OCI-LY3 (cell line): ENCODE measurements around the gene CCND3.
"Not testable (repeated sequence)": the region's sequence is repeated elsewhere in the genome, so short reads cannot be mapped to it uniquely, and the experiment has no call there.

Source experiments
- H2AFZ ChIP-seq: fragments of 200-600, 300-600 bp; shearing (Covaris generic); 2 replicates; pipeline ENCODE4 v1.6.0; 2014; ENCODE audit warnings: antibody characterized with exemption, low read depth, low read length
- H3K27ac ChIP-seq: fragments of 200-600, 300-600 bp; sonication (generic); 2 replicates; pipeline ENCODE4 v1.5.1; 2014; ENCODE audit warnings: mild to moderate bottlenecking, low read length, moderate library complexity, mixed read lengths
- H3K27me3 ChIP-seq: fragments of 200-600, 300-600 bp; sonication (generic); 2 replicates; pipeline ENCODE4 v1.6.1; 2014; ENCODE audit warnings: low read depth, low read length, mixed read lengths
- H3K36me3 ChIP-seq: fragments of 200-600, 300-600 bp; sonication (generic); replicated peaks from 2 replicates; pipeline ENCODE3; 2014; ENCODE audit warnings: low read depth, low read length, mixed read lengths
- H3K4me1 ChIP-seq: fragments of 300-600, 200-600 bp; sonication (generic); 2 replicates; pipeline ENCODE4 v1.6.1; 2014; ENCODE audit warnings: low read length, mixed read lengths
- H3K4me2 ChIP-seq: fragments of 200-600, 300-600 bp; sonication (generic); 2 replicates; pipeline ENCODE4 v1.6.1; 2014; ENCODE audit warnings: low read length, mixed read lengths
- H3K4me3 ChIP-seq: fragments of 300-600, 200-600 bp; sonication (generic); 2 replicates; pipeline ENCODE4 v1.5.1; 2014; ENCODE audit warnings: antibody characterized with exemption, mild to moderate bottlenecking, low read length, moderate library complexity
- H3K79me2 ChIP-seq: fragments of 300-600, 200-600 bp; shearing (Covaris generic); 2 replicates; pipeline ENCODE4 v1.6.1; 2014; ENCODE audit warnings: mild to moderate bottlenecking, low read length, mixed read lengths
- H3K9ac ChIP-seq: fragments of 300-600, 200-600 bp; shearing (Covaris generic); 2 replicates; pipeline ENCODE4 v1.6.0; 2014; ENCODE audit warnings: mild to moderate bottlenecking, low read length, moderate library complexity
- H3K9me3 ChIP-seq: fragments of 200-600, 300-600 bp; shearing (Covaris generic); 2 replicates; pipeline ENCODE4 v1.6.1; 2014; ENCODE audit warnings: low read length, mixed read lengths; ENCODE audit not compliant: insufficient read depth
- H4K20me1 ChIP-seq: fragments of 200-600, 300-600 bp; sonication (generic); 2 replicates; pipeline ENCODE4 v1.6.1; 2016; ENCODE audit warnings: low read length, mixed read lengths; ENCODE audit not compliant: insufficient read depth
- CTCF ChIP-seq: fragments of 200-600, 300-600 bp; sonication (generic); IDR thresholded peaks from 2 replicates; pipeline ENCODE4 v1.5.1; 2014; ENCODE audit warnings: antibody characterized with exemption, low read length, low read depth
- EZH2phosphoT487 ChIP-seq: fragments of 200-600 bp; shearing (Covaris generic); IDR thresholded peaks from 2 replicates; pipeline ENCODE4 v1.6.1; 2018; ENCODE audit warnings: antibody characterized with exemption, mixed run types, low read depth

The CCND3 gene

DNA sequence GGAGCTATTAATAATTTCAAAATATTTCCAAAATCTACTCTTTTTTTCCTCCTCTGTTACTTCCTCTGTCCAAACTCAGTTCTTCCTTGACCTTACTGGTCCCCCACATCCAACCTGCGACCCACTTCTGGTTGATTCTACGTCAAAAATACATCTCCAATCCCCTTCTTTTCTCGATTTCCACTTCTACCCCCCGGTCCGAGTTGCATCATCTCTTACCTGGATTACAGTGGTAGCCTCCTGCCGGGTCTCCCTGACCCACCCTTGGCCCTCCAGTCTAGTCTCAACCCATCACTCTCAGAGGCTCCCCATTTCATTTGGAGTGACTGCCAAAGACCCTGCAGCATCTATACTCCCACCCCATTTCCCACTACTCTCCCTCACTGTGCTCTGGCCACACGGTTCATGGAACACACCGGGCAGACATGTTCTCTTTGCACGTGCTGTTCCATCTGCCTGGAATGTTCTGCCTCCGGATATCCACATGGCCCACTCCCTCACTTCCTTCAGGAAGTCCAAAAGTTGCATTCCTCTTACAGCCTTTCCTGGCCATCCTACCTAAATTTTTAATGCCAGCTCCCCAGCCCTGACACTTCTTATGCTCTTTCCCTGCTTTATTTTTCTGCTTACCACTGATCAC lies 6.1 kb upstream of the CCND3 start:
- H3K4me3 ChIP-seq, result no peak overlapping the region
- no peak overlapping the region for H3K4me2 ChIP-seq
- no peak overlapping the region for H3K27ac ChIP-seq
- H2AFZ ChIP-seq, result no peak overlapping the region
- no peaks in the 10 kb centered on the region for H3K27me3 ChIP-seq
- H3K4me1 ChIP-seq, result no peaks in the 10 kb centered on the region
- no peaks in the 10 kb centered on the region for H3K36me3 ChIP-seq
- no peak overlapping the region for H3K9ac ChIP-seq
- no peaks in the 10 kb centered on the region for H3K9me3 ChIP-seq
- TF ChIP-seq EZH2phosphoT487, result no peak
- no peak for TF ChIP-seq CTCF
- H4K20me1 ChIP-seq, result no peaks in the 10 kb centered on the region
- H3K79me2 ChIP-seq, result no peaks in the 10 kb centered on the region

GRCh38 chr6:41943456-41943855 lies 1.8 kb upstream of the CCND3 start:
- no peaks in the 10 kb centered on the region for H3K27me3 ChIP-seq
- no peaks in the 10 kb centered on the region for H3K36me3 ChIP-seq
- peaks cover 13% of the 10 kb centered on the region; the same call in 1 of the 2 replicates for H3K79me2 ChIP-seq
- no peak overlapping the region for H2AFZ ChIP-seq
- no peak overlapping the region for H3K9ac ChIP-seq
- H3K27ac ChIP-seq, result no peak overlapping the region
- no peak overlapping the region for H3K4me3 ChIP-seq
- no peak overlapping the region for H3K4me2 ChIP-seq
- H3K9me3 ChIP-seq, result no peaks in the 10 kb centered on the region
- no peaks in the 10 kb centered on the region for H4K20me1 ChIP-seq
- H3K4me1 ChIP-seq, result peaks cover 13% of the 10 kb centered on the region
- TF ChIP-seq EZH2phosphoT487, result no peak

DNA sequence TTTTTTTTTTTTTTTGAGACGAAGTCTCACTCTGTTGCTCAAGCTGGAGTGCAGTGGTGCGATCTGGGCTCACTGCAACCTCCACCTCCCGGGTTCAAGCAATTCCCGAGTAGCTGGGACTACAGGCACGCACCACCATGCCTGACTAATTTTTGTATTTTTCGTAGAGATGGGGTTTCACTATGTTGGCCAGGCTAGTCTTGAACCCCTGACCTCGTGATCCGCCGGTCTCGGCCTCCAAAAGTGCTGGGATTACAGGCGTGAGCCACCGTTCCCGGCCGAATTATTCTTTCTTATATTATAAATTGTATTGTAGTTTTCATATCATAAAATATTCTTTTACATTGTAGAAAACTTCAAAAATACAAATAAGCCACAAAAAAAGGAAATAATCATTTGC lies 1.3 kb upstream of the CCND3 start:
- not testable (repeated sequence) for H2AFZ ChIP-seq, H3K27ac ChIP-seq, H3K9me3 ChIP-seq, H3K27me3 ChIP-seq, H3K9ac ChIP-seq, H4K20me1 ChIP-seq, H3K4me2 ChIP-seq, H3K4me3 ChIP-seq, H3K36me3 ChIP-seq
- peaks cover 13% of the 10 kb centered on the region; the same call in 1 of the 2 replicates for H3K79me2 ChIP-seq
- peaks cover 13% of the 10 kb centered on the region for H3K4me1 ChIP-seq

GRCh38 chr6:41942067-41942851 lies 651 bp upstream of the CCND3 start:
- Histone ChIP-seq H3K4me2 (peak overlapping the region; percentile 88), H3K4me1 (peaks cover 13% of the 10 kb centered on the region), H3K4me3 (peak overlapping the region; percentile 90), H4K20me1 (no peaks in the 10 kb centered on the region), H3K9ac (peak overlapping the region; percentile 69), H3K27me3 (no peaks in the 10 kb centered on the region), H3K27ac (peak overlapping the region; percentile 7; the same call in 1 of the 2 replicates), H2AFZ (peak overlapping the region; percentile 97), H3K79me2 (peaks cover 13% of the 10 kb centered on the region; the same call in 1 of the 2 replicates), H3K9me3 (no peaks in the 10 kb centered on the region), H3K36me3 (no peaks in the 10 kb centered on the region)
- TF ChIP-seq CTCF (no peak), EZH2phosphoT487 (no peak)

DNA sequence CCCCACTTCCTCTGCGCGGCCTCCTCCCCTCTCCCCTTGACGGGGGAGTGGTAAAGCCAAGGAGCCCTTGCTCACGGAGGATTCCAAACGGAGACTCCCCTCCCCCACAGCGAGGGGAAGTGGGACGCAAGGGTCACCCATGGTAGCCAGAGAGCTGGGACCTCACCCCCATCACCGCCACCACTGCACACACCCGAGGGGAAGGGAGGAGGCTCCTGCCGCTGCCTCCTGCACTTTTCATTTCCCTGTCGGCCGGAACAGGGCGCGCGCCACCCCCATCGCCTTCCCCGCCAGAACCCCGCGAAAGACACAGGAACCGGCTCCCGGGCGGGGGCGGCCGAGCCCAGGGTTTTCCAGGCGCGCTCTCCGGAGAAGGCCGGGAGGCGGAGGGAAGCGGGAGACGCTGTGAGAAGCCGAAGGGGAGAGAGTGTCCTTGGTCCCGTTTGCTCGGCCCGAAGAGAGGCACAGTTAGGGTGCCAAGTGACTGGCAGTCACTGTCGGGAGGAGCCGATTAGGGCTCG lies 789 bp downstream of the CCND3 start:
- Histone ChIP-seq H2AFZ (peak overlapping the region; percentile 44; the same call in 1 of the 2 replicates), H3K4me3 (peak overlapping the region; percentile 90), H3K9me3 (no peaks in the 10 kb centered on the region), H3K4me1 (peaks cover 17% of the 10 kb centered on the region), H4K20me1 (peaks cover 6% of the 10 kb centered on the region), H3K27me3 (no peaks in the 10 kb centered on the region), H3K36me3 (peaks cover 5% of the 10 kb centered on the region), H3K4me2 (peak overlapping the region; percentile 85), H3K79me2 (peaks cover 13% of the 10 kb centered on the region; the same call in 1 of the 2 replicates), H3K27ac (no peak overlapping the region), H3K9ac (peak overlapping the region; percentile 79)
- TF ChIP-seq CTCF, result peak; percentile 14; the same call in 1 of the 2 replicates
- no peak for TF ChIP-seq EZH2phosphoT487
